IPS-15b (cell line): Measurements from ENCODE around the gene ZNF391.

Experiments used
- H3K27me3 ChIP-seq: one replicate; pipeline ENCODE4 v1.6.1; 2013; ENCODE audit warnings: low read length; ENCODE audit not compliant: control insufficient read depth, insufficient read depth
- H3K36me3 ChIP-seq: one replicate; pipeline ENCODE4 v1.6.1; 2013; ENCODE audit warnings: low read length; ENCODE audit not compliant: control insufficient read depth, insufficient read depth
- H3K4me1 ChIP-seq: one replicate; pipeline ENCODE4 v1.6.1; 2013; ENCODE audit warnings: mild to moderate bottlenecking, low read length; ENCODE audit not compliant: control insufficient read depth, insufficient read depth
- H3K4me3 ChIP-seq: one replicate; pipeline ENCODE4 v1.5.1; 2013; ENCODE audit warnings: low read depth, low read length
- H3K9ac ChIP-seq: one replicate; pipeline ENCODE4 v1.6.1; 2013; ENCODE audit warnings: low read depth, mild to moderate bottlenecking, low read length
- H3K9me3 ChIP-seq: one replicate; pipeline ENCODE4 v1.6.1; 2013; ENCODE audit warnings: mild to moderate bottlenecking, low read length; ENCODE audit not compliant: control insufficient read depth, insufficient read depth

The ZNF391 gene

GRCh38 chr6:27426045-27426620, 37.6 kb downstream of the ZNF391 start:
- no peak overlapping the region for H3K4me3 ChIP-seq
- H3K27me3 ChIP-seq, result no peaks in the 10 kb centered on the region

GRCh38 chr6:27428502-27428901, 39.9 kb downstream of the ZNF391 start:
- peaks cover 5% of the 10 kb centered on the region for H3K9me3 ChIP-seq
- no peaks in the 10 kb centered on the region for H3K4me1 ChIP-seq
- H3K36me3 ChIP-seq, result no peaks in the 10 kb centered on the region
- no peaks in the 10 kb centered on the region for H3K27me3 ChIP-seq
- H3K4me3 ChIP-seq, result no peak overlapping the region
- H3K9ac ChIP-seq, result no peak overlapping the region

More at GRCh38 chr6:27426045-27426620, 37.6 kb downstream of the ZNF391 start:
- Histone ChIP-seq H3K4me1 (no peaks in the 10 kb centered on the region), H3K36me3 (no peaks in the 10 kb centered on the region), H3K9ac (no peak overlapping the region), H3K9me3 (peaks cover 5% of the 10 kb centered on the region)

- H3K9ac ChIP-seq, result no peak overlapping the region
- no peaks in the 10 kb centered on the region for H3K36me3 ChIP-seq
- H3K9me3 ChIP-seq, result peaks cover 5% of the 10 kb centered on the region
- no peaks in the 10 kb centered on the region for H3K27me3 ChIP-seq
- no peak overlapping the region for H3K4me3 ChIP-seq
- H3K4me1 ChIP-seq, result no peaks in the 10 kb centered on the region
Measured at GRCh38 chr6:27428966-27429365, 40.4 kb downstream of the ZNF391 start.

GRCh38 chr6:27433714-27434113, 45.2 kb downstream of the ZNF391 start:
- no peak overlapping the region for H3K4me3 ChIP-seq
- no peaks in the 10 kb centered on the region for H3K27me3 ChIP-seq
- H3K9me3 ChIP-seq, result no peaks in the 10 kb centered on the region
- no peaks in the 10 kb centered on the region for H3K4me1 ChIP-seq
- no peak overlapping the region for H3K9ac ChIP-seq
- no peaks in the 10 kb centered on the region for H3K36me3 ChIP-seq

GRCh38 chr6:27439371-27439770, 50.8 kb downstream of the ZNF391 start:
- Histone ChIP-seq H3K27me3 (no peaks in the 10 kb centered on the region), H3K9ac (no peak overlapping the region), H3K36me3 (no peaks in the 10 kb centered on the region), H3K4me1 (no peaks in the 10 kb centered on the region), H3K9me3 (no peaks in the 10 kb centered on the region), H3K4me3 (no peak overlapping the region)

- H3K27me3 ChIP-seq, result no peaks in the 10 kb centered on the region
- no peak overlapping the region for H3K9ac ChIP-seq
- H3K36me3 ChIP-seq, result no peaks in the 10 kb centered on the region
- no peak overlapping the region for H3K4me3 ChIP-seq
- no peaks in the 10 kb centered on the region for H3K9me3 ChIP-seq
- H3K4me1 ChIP-seq, result no peaks in the 10 kb centered on the region
Measured at GRCh38 chr6:27441001-27441400, 52.4 kb downstream of the ZNF391 start.

GRCh38 chr6:27442932-27443331, 54.4 kb downstream of the ZNF391 start:
- Histone ChIP-seq H3K36me3 (no peaks in the 10 kb centered on the region), H3K4me1 (no peaks in the 10 kb centered on the region), H3K9ac (no peak overlapping the region), H3K4me3 (no peak overlapping the region), H3K27me3 (no peaks in the 10 kb centered on the region), H3K9me3 (no peaks in the 10 kb centered on the region)

GRCh38 chr6:27448456-27448855, 59.9 kb downstream of the ZNF391 start:
- peaks cover 32% of the 10 kb centered on the region for H3K9me3 ChIP-seq

GRCh38 chr6:27451660-27452390, 63.3 kb downstream of the ZNF391 start:
- Histone ChIP-seq H3K4me3 (no peak overlapping the region), H3K9me3 (peaks cover 49% of the 10 kb centered on the region), H3K9ac (no peak overlapping the region), H3K4me1 (no peaks in the 10 kb centered on the region), H3K36me3 (peaks cover 31% of the 10 kb centered on the region), H3K27me3 (no peaks in the 10 kb centered on the region)

More at GRCh38 chr6:27448456-27448855, 59.9 kb downstream of the ZNF391 start:
- Histone ChIP-seq H3K9ac (no peak overlapping the region), H3K27me3 (no peaks in the 10 kb centered on the region), H3K36me3 (peaks cover 18% of the 10 kb centered on the region), H3K4me1 (no peaks in the 10 kb centered on the region), H3K4me3 (no peak overlapping the region)

GRCh38 chr6:27452496-27452897, 63.9 kb downstream of the ZNF391 start:
- Histone ChIP-seq H3K9ac (no peak overlapping the region), H3K4me3 (no peak overlapping the region), H3K27me3 (no peaks in the 10 kb centered on the region), H3K9me3 (peaks cover 50% of the 10 kb centered on the region), H3K36me3 (peaks cover 32% of the 10 kb centered on the region), H3K4me1 (no peaks in the 10 kb centered on the region)
